ENCODE results near the gene KIRREL3. TPM values are rescaled to one million over a fixed set of nuclear protein-coding genes. Genes with fewer than 3 reads are reported as not detected.

Gene KIRREL3
- total and polyA plus RNA-seq, 9 of the 15 experiments (the other 6 are each of a cell fraction or from before 2014, with no cell fraction given): 0.04 to 0.10 TPM; not detected in 7

GRCh38 chr11:126890561-126890960, 110.0 kb downstream of the KIRREL3 start (continued):
- TF ChIP-seq ZNF407 (IDR thresholded peaks at IDR 0.05; ENCODE audit: low read depth) (no peak), ETS2 (tag; IDR thresholded peaks at IDR 0.05; ENCODE audit: borderline replicate concordance, poor library complexity, severe bottlenecking) (no peak), RNF2 (IDR thresholded peaks at IDR 0.05) (no peak), DACH1 (IDR thresholded peaks at IDR 0.05; ENCODE audit: partially characterized antibody) (no peak), POLR2B (IDR thresholded peaks at IDR 0.05; ENCODE audit: low read depth, partially characterized antibody) (no peak), KAT7 (CRISPR knock-in tag; IDR thresholded peaks at IDR 0.05; ENCODE audit: borderline replicate concordance) (no peak), PRMT5 (CRISPR knock-in tag; IDR thresholded peaks at IDR 0.05) (no peak), ZC3H11A (IDR thresholded peaks at IDR 0.05; ENCODE audit: low read depth, low read length) (no peak), CHD4 (IDR thresholded peaks at IDR 0.05; ENCODE audit: insufficient read depth, insufficient replicate concordance, low read depth, low read length, poor library complexity, severe bottlenecking) (no peak), FOXK2 (conservative IDR thresholded peaks at IDR 0.05 in 1 of 2, IDR thresholded peaks at IDR 0.05 in 1 of 2; ENCODE audit: low read depth in 2 of 2) (no peak), SAFB (IDR thresholded peaks at IDR 0.05; ENCODE audit: borderline replicate concordance, low read depth, low read length) (no peak), TOE1 (IDR thresholded peaks at IDR 0.05; ENCODE audit: borderline replicate concordance) (no peak), TOE1 (CRISPR knock-in tag; IDR thresholded peaks at IDR 0.05; ENCODE audit: borderline replicate concordance, low read depth) (no peak)

Measured in K562 (cell line).